Nephron progenitor cell (in vitro differentiated cells): ENCODE results near the gene IL13.

Experiments used
- DNase-seq: peaks from one replicate; pipeline ENCODE4 v3.0.0; 2021
- H3K27ac Mint-ChIP-seq: 2 replicates; pipeline ENCODE4 v1.8.0; 2021; ENCODE audit warnings: mild to moderate bottlenecking, moderate library complexity, mixed read lengths
- H3K27me3 Mint-ChIP-seq: 2 replicates; pipeline ENCODE4 v1.8.0; 2021; ENCODE audit warnings: mild to moderate bottlenecking, low read depth, mixed read lengths; ENCODE audit not compliant: poor library complexity
- H3K36me3 Mint-ChIP-seq: 2 replicates; pipeline ENCODE4 v1.8.0; 2021; ENCODE audit warnings: low read depth, mixed read lengths
- H3K4me1 Mint-ChIP-seq: 2 replicates; pipeline ENCODE4 v1.8.0; 2021; ENCODE audit warnings: mixed read lengths
- H3K4me3 Mint-ChIP-seq: 2 replicates; pipeline ENCODE4 v1.8.0; 2021; ENCODE audit warnings: mild to moderate bottlenecking, moderate library complexity, mixed read lengths
- H3K9me3 Mint-ChIP-seq: 2 replicates; pipeline ENCODE4 v1.8.0; 2021; ENCODE audit warnings: mild to moderate bottlenecking, moderate library complexity, mixed read lengths
- CTCF ChIP-seq: fragments of 200-600 bp; sonication (generic); IDR thresholded peaks from 2 replicates; pipeline ENCODE4 v1.5.0; 2021; ENCODE audit warnings: antibody characterized with exemption

IL13 gene

DNA sequence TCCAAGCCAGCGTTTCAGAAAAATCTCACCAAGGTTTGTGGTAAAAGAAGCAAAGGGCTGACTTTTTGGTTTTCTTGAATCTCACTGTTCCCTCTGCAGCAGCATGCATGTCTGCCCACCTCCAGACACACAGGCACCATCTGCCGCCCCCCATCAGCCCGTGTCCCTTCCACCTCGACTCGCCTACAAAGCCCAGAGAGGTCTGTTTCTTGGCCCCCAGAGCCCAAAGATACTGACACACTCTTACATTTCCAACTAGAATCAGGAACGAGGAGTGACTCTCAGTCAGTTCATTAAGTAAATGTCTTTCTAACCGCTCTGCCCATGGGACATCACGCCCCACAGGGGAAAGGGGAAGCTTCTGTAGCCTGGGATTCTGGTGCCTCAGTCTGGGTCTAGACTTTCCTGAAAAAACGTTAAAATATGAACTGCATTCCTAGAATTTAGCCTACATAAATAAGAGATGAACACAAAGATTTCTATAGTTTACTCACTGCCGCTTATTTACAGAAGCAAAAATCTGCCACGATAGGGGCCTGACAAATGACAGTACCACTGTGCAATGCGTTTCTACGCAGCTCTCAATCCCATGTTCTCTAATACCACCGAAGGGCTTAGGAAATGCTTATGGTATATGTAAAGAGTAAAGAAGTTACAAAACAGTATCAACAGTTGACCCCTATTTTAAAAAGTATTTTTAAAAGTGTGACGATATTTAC is 19.9 kb downstream of the IL13 start:
- H3K36me3 Mint-ChIP-seq, result no peaks in the 10 kb centered on the region
- no peak overlapping the region for H3K4me3 Mint-ChIP-seq
- no peaks in the 10 kb centered on the region for H3K9me3 Mint-ChIP-seq
- H3K4me1 Mint-ChIP-seq, result peaks cover 4% of the 10 kb centered on the region
- H3K27ac Mint-ChIP-seq, result no peak overlapping the region
- peaks cover 15% of the 10 kb centered on the region for H3K27me3 Mint-ChIP-seq
- no peak for DNase-seq
- no peak for TF ChIP-seq CTCF

GRCh38 chr5:132678735-132679134 is 20.8 kb downstream of the IL13 start:
- Mint-ChIP-seq H3K27me3 (peaks cover 15% of the 10 kb centered on the region), H3K27ac (no peak overlapping the region), H3K9me3 (no peaks in the 10 kb centered on the region), H3K4me3 (no peak overlapping the region), H3K36me3 (no peaks in the 10 kb centered on the region), H3K4me1 (peaks cover 4% of the 10 kb centered on the region)
- TF ChIP-seq CTCF, result no peak
- no peak for DNase-seq

GRCh38 chr5:132679166-132679565 is 21.2 kb downstream of the IL13 start:
- no peaks in the 10 kb centered on the region for H3K36me3 Mint-ChIP-seq
- H3K27me3 Mint-ChIP-seq, result peaks cover 15% of the 10 kb centered on the region
- H3K9me3 Mint-ChIP-seq, result no peaks in the 10 kb centered on the region
- no peak for TF ChIP-seq CTCF
- H3K27ac Mint-ChIP-seq, result no peak overlapping the region
- no peak for DNase-seq
- no peak overlapping the region for H3K4me3 Mint-ChIP-seq
- peaks cover 4% of the 10 kb centered on the region for H3K4me1 Mint-ChIP-seq

GRCh38 chr5:132679717-132680380 is 21.9 kb downstream of the IL13 start:
- no peaks in the 10 kb centered on the region for H3K36me3 Mint-ChIP-seq
- no peaks in the 10 kb centered on the region for H3K9me3 Mint-ChIP-seq
- DNase-seq, result no peak
- no peak overlapping the region for H3K4me3 Mint-ChIP-seq
- H3K27me3 Mint-ChIP-seq, result peaks cover 15% of the 10 kb centered on the region
- no peak for TF ChIP-seq CTCF
- H3K4me1 Mint-ChIP-seq, result peaks cover 4% of the 10 kb centered on the region
- H3K27ac Mint-ChIP-seq, result no peak overlapping the region

DNA sequence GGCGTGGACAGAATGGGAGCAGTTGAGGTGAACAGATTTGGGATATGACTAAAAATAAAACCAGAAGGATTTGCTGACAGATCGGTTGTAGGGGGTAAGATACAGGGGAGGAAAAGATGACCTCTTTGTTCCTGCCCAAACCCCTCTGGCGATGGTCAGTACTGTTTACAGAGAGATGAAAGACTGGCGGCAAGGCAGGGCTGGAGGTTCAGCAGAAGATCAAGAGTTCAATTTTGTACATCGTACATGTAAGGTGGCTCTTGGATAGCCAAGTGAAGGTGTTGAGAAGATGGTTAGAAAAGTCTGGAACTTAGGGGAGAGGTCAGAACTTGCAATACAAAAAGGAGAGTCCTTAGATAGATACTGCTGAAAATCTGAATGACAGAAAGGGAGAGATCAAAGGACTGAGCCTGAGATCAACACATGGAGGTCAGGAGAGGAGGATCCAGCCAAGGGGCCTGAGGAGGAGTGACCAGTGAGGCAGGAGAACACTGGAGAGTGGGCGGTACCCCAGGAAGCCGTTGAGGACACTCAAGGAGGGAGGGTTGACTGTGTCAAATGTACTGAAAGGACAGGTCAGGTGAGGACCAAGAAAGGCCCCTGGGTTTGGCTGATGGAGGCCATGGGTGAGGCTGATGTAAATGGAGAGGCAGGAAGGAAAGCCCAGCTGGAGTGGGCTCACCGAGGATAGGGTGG is 23.0 kb downstream of the IL13 start:
- Mint-ChIP-seq H3K27me3 (peaks cover 9% of the 10 kb centered on the region), H3K4me1 (peaks cover 4% of the 10 kb centered on the region), H3K9me3 (no peaks in the 10 kb centered on the region), H3K4me3 (no peak overlapping the region), H3K27ac (no peak overlapping the region), H3K36me3 (no peaks in the 10 kb centered on the region)
- TF ChIP-seq CTCF, result no peak
- no peak for DNase-seq
